GM12875 (cell line): ENCODE results near the gene APOB.

ENCODE experiments used
- H3K4me3 ChIP-seq: one replicate; pipeline ENCODE4 v1.5.1; 2011; ENCODE audit warnings: low read depth, low read length, control low read depth
- TF ChIP-seq, protein P1 (sequence below): IDR thresholded peaks from 2 replicates; pipeline ENCODE4 v1.5.1; 2011; ENCODE audit warnings: low read depth, mild to moderate bottlenecking, control low read depth, inconsistent platforms, low read length, moderate library complexity, borderline replicate concordance; ENCODE audit not compliant: insufficient read depth

The APOB gene

DNA sequence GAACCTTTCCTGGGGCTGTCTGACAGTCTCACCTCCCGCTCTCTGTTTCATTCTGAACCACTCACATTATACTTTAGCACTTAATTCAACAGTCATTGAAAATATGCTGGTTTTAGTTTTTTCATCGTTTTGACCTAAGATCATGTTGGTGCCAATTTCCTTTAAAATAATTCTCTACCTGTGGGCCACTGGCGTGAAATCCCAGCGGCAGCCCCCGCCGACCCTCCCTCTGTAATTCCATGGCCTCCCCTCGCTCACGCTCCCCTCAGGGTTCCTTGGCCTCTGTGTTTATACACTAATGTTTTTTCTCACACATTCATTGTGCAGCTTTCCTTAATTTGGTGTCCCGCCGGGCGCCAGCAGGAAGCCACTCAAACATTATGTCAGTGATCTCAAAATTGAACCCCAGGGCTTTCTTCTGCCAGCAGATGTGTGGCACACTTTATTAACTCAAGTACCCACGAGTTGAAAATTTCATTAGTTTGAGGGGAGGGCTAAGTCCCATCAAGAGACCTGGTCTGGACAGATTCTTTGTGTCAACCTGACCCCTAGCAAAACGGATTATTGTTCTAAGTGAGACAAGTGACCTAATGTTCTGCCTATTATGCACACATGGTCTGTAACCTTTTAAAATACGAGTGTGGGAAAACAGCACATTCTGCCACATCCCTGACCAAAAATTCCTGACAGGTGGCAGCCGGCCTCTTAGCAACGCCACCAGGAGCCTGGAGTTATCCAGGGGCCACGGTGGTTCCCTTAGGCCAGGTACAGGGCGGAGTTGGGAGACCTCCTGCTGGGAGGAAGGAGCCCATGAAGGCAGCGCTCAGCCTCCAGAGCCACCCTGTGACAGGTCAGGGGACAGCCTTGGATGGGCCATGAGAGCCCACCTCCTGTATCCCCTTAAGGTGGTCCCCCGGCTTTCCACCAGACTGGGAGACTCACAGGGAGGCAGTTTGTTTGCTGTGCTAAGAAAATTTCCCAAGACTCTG lies 53.1 kb downstream of the APOB start:
- no peak overlapping the region for H3K4me3 ChIP-seq
- TF ChIP-seq, protein P1, sequence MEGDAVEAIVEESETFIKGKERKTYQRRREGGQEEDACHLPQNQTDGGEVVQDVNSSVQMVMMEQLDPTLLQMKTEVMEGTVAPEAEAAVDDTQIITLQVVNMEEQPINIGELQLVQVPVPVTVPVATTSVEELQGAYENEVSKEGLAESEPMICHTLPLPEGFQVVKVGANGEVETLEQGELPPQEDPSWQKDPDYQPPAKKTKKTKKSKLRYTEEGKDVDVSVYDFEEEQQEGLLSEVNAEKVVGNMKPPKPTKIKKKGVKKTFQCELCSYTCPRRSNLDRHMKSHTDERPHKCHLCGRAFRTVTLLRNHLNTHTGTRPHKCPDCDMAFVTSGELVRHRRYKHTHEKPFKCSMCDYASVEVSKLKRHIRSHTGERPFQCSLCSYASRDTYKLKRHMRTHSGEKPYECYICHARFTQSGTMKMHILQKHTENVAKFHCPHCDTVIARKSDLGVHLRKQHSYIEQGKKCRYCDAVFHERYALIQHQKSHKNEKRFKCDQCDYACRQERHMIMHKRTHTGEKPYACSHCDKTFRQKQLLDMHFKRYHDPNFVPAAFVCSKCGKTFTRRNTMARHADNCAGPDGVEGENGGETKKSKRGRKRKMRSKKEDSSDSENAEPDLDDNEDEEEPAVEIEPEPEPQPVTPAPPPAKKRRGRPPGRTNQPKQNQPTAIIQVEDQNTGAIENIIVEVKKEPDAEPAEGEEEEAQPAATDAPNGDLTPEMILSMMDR, result no peak

DNA sequence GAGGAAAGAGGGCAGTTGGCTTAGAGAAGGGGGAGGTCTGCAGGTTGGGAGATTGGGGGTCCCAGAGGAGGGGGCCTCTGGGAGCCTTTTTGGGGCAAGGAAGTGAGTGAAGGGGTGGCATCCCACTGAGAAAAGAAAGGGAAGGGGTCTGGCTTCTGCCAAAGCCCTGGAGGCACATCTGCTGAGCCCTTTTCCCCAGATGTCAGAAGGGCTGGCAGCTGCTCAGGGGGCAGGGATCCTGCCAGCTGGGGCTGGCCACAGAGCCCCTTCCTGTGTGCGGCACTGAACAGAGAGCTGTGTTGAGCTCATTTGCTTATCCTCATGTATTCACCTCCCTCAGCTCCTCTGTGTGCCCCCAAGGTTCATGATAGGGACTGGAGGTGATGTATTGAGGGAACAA lies 54.5 kb downstream of the APOB start:
- TF ChIP-seq, protein P1, result no peak

DNA sequence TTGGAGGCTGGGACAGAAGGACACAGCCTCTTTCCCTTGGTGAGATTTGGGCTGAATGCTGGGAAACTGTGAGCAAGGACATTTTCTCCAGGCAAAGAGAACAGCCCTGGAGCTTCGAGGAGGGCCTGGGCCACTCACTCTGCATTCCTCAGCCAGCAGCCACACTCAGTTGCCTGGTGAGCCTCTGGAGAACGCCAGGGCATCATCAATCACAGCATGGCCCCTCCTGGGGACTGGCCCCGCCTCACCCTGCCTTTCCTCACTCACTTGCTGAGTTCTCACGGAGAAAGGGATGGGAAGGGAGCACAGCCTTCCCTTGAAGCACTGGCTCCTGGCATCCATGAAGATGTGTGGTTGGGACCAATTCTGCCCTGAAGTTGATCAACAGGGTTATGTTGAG lies 55.0 kb downstream of the APOB start:
- H3K4me3 ChIP-seq, result no peak overlapping the region
- TF ChIP-seq, protein P1, result no peak

More for the DNA sequence above, 54.5 kb downstream of the APOB start:
- no peak overlapping the region for H3K4me3 ChIP-seq

DNA sequence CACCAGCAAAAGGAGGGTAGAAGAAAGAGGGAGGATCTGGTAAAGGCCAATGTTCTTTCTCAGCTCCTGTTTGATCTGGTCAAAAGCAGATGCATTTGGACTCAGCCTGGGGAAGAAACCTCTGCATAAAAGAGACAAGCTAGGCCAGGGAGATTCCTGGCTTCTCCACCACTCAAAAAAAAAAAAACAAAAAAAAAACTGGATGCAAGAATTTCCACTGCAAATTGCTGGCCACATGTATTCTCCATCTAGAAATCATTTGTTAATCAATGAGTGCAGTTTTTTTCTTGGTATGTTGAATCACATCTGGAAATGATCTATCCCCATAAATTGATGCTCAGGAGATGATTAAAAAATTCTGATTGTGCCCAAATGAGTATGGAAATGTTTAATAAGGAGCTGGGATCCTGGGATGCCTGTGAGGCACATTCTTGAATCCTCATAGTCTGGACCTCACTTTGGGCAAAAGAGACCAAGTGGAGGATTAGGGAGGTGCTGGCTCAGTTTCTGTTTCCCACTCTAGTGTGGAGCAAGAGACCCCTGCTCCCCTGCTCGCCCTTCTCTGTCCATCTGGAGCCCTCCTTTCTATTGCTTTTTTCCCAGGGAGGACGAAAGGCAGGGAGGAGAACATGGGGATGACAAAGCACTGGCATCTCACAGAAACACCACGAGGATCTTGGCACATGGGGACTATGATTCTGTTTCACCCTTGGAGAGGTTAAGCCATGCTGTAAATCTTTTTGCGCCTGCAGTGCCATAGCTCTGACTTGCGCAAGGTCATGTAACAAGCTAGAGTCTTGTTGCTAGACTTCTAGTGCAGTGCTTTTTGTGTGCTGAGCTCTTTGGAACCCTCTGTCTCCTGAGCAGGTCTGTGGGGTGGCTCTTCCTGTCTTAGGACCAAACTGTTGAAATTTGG lies 57.6 kb downstream of the APOB start:
- TF ChIP-seq, protein P1, result no peak
- H3K4me3 ChIP-seq, result no peak overlapping the region

DNA sequence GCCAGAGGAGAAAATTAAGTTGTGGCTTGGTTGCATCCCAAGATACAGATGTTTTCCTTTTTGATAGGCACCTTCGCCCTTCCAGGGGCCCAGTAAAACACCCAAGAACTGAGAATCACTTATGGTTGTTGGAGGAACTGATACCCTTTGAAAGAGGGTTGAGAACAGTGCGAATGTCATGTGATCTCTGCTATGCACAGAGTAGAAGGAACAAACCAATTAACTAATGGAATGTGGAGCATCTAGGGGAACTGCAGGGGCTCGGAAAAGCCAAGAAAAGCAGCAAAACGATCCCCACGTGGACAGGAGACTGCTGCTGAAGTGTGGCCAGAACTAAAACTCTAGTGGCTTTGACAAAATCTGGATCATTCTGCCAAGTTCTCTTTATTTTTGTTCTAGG lies 58.8 kb downstream of the APOB start:
- TF ChIP-seq, protein P1, result no peak
- no peak overlapping the region for H3K4me3 ChIP-seq

DNA sequence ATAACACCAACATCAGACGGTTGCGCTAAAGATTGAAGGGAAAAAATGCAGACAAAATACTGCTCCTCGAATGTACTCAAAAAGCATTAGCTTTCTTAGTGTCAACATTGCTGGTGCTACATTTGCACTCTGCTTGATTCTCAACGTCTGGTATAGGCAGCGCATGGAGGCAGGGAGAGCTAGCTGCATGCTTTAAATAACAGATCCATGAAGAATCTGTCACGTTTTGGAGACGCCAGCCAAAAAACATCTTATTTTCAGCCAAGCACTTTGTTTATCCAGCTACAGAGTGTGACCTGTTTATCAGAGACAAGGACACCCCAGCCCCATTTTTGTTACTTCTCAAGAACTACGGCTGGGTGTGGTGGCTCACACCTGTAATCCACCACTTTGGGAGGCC lies 59.5 kb downstream of the APOB start:
- TF ChIP-seq, protein P1, result no peak
- H3K4me3 ChIP-seq, result no peak overlapping the region
